Ishikawa (cell line): ENCODE measurements around the gene PLS1.

Experiments used
- CEBPB ChIP-seq: IDR thresholded peaks from 2 replicates; pipeline ENCODE4 v1.6.1; 2012
- CREB1 ChIP-seq: IDR thresholded peaks from 2 replicates; pipeline ENCODE4 v1.6.1; 2012; ENCODE audit warnings: low read depth
- EGR1 ChIP-seq: IDR thresholded peaks from 2 replicates; pipeline ENCODE4 v1.6.1; 2012
- EP300 ChIP-seq: IDR thresholded peaks from 2 replicates; pipeline ENCODE4 v1.6.1; 2012; ENCODE audit warnings: borderline replicate concordance
- FOXM1 ChIP-seq: IDR thresholded peaks from 2 replicates; pipeline ENCODE4 v1.6.1; 2012; ENCODE audit warnings: low read depth, borderline replicate concordance
- MAX ChIP-seq: IDR thresholded peaks from 2 replicates; pipeline ENCODE4 v1.6.1; 2012
- NFIC ChIP-seq: IDR thresholded peaks from 2 replicates; pipeline ENCODE4 v1.6.1; 2012
- RAD21 ChIP-seq: IDR thresholded peaks from 2 replicates; pipeline ENCODE4 v1.6.1; 2012; ENCODE audit warnings: low read depth
- REST ChIP-seq: IDR thresholded peaks from 2 replicates; pipeline ENCODE4 v1.6.1; 2012; ENCODE audit warnings: low read depth, mild to moderate bottlenecking
- TAF1 ChIP-seq: IDR thresholded peaks from 2 replicates; pipeline ENCODE4 v1.6.1; 2012; ENCODE audit warnings: low read depth, mild to moderate bottlenecking
- TCF12 ChIP-seq: IDR thresholded peaks from 2 replicates; pipeline ENCODE4 v1.6.1; 2012; ENCODE audit warnings: low read depth
- TEAD4 ChIP-seq: IDR thresholded peaks from 2 replicates; pipeline ENCODE4 v1.6.1; 2012
- USF1 ChIP-seq: IDR thresholded peaks from 2 replicates; pipeline ENCODE4 v1.6.1; 2012
- YY1 ChIP-seq: IDR thresholded peaks from 2 replicates; pipeline ENCODE4 v1.6.1; 2012; ENCODE audit warnings: low read depth
- ZBTB7A ChIP-seq: IDR thresholded peaks from 2 replicates; pipeline ENCODE4 v1.6.1; 2012; ENCODE audit warnings: low read depth

Gene PLS1

GRCh38 chr3:142656575-142656974 lies 60.4 kb downstream of the PLS1 start:
- TF ChIP-seq RAD21 (no peak), USF1 (no peak), NFIC (no peak), TAF1 (no peak), ZBTB7A (no peak), MAX (no peak)

GRCh38 chr3:142657033-142657432 lies 60.8 kb downstream of the PLS1 start:
- TF ChIP-seq USF1: no peak
- TF ChIP-seq MAX: no peak
- TF ChIP-seq EP300: no peak

GRCh38 chr3:142660383-142660782 lies 64.2 kb downstream of the PLS1 start:
- TF ChIP-seq RAD21 (no peak), NFIC (no peak), CEBPB (no peak), TCF12 (no peak), CREB1 (no peak), USF1 (no peak), TEAD4 (no peak), MAX (no peak), FOXM1 (no peak), REST (no peak), ZBTB7A (no peak), EGR1 (no peak), YY1 (no peak), EP300 (no peak), TAF1 (no peak)

GRCh38 chr3:142660893-142661292 lies 64.7 kb downstream of the PLS1 start:
- TF ChIP-seq TEAD4 (no peak), TCF12 (no peak), FOXM1 (no peak), NFIC (no peak), EGR1 (no peak), RAD21 (no peak), MAX (no peak), EP300 (no peak), CEBPB (no peak), TAF1 (no peak), YY1 (no peak), REST (no peak), ZBTB7A (no peak), USF1 (no peak), CREB1 (no peak)

GRCh38 chr3:142663865-142664264 lies 67.7 kb downstream of the PLS1 start:
- TF ChIP-seq USF1 (no peak), EGR1 (no peak), YY1 (no peak), ZBTB7A (no peak), NFIC (no peak), FOXM1 (no peak), TCF12 (no peak), EP300 (no peak), RAD21 (no peak), TEAD4 (no peak), CEBPB (no peak), TAF1 (no peak), MAX (no peak), REST (no peak), CREB1 (no peak)
